Measurements from ENCODE around the gene VSIR. TPM values are rescaled to one million over a fixed set of nuclear protein-coding genes. Genes with fewer than 3 reads are reported as not detected.

VSIR gene
- total RNA-seq, 4 donors from 2014 or later, result 34.7 to 83.6 (median 61.6) TPM

DNA sequence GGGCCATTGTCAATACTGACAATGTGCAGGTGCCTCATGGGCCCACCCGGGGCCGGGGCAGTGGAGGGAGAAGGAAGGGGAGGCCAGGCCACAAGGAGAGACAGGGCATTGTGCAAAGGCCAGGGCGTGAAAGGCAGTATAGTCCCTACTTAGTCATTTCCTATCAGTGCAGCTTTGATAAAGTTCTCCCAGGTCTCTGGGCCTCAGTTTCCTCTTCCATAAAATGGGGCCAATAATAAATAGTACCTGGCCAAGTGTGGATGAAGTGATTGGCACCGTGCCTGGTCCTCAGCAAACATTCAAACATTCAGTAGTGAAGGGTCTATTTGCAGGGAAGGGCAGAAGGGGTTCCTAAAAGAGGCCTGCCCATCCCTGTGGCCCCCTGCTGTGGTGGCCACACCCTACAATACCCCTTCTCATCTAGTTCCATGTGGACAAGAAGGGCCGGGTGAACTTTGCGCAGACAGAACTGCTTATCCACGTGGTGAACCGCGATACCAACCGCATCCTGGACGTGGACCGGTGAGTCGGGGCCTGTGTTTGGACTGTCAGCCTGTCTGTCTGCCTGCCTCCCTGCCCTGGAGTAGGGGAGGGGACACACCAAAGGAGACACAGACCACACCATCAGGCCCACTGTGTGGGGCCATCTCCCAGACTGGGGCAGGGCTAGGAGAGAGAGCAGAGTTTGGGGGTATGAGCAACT, 36.9 kb upstream of the VSIR start:
- Histone ChIP-seq H3K4me1 (peaks cover 0 to 24% (median 4%) of the 10 kb centered on the region in 3 donors), H3K27me3 (no peaks in the 10 kb centered on the region), H3K4me3 (no peak overlapping the region), H3K9me3 (no peaks in the 10 kb centered on the region), H3K27ac (no peak overlapping the region), H3K36me3 (peaks cover 0 to 16% of the 10 kb centered on the region in 2 donors)
- no peak for ATAC-seq
- WGBS, 2 donors (ENCODE audit: low coverage in 1 of 2), result 73 to 88% methylated on average over 3 to 11 of the region's 13 CpGs
- TF ChIP-seq POLR2A (IDR thresholded peaks at IDR 0.05) (no peak), CTCF (IDR thresholded peaks at IDR 0.05) (no peak), POLR2AphosphoS5 (IDR thresholded peaks at IDR 0.05) (no peak), EP300 (IDR thresholded peaks at IDR 0.05) (no peak)

GRCh38 chr10:71809628-71810027, 36.3 kb upstream of the VSIR start:
- 89 to 93% methylated on average over 12 to 13 of the region's 25 CpGs for WGBS, 2 donors (ENCODE audit: low coverage in 1 of 2)
- no peaks in the 10 kb centered on the region for H3K27me3 ChIP-seq
- no peaks in the 10 kb centered on the region for H3K9me3 ChIP-seq
- no peak overlapping the region for H3K4me3 ChIP-seq
- no peak overlapping the region for H3K27ac ChIP-seq
- H3K36me3 ChIP-seq, result peaks cover 0 to 10% of the 10 kb centered on the region in 2 donors
- TF ChIP-seq POLR2A (IDR thresholded peaks at IDR 0.05) (no peak), POLR2AphosphoS5 (IDR thresholded peaks at IDR 0.05) (no peak), CTCF (IDR thresholded peaks at IDR 0.05) (no peak), EP300 (IDR thresholded peaks at IDR 0.05) (no peak)
- no peak for ATAC-seq
- peaks cover 0 to 24% (median 4%) of the 10 kb centered on the region in 3 donors for H3K4me1 ChIP-seq

DNA sequence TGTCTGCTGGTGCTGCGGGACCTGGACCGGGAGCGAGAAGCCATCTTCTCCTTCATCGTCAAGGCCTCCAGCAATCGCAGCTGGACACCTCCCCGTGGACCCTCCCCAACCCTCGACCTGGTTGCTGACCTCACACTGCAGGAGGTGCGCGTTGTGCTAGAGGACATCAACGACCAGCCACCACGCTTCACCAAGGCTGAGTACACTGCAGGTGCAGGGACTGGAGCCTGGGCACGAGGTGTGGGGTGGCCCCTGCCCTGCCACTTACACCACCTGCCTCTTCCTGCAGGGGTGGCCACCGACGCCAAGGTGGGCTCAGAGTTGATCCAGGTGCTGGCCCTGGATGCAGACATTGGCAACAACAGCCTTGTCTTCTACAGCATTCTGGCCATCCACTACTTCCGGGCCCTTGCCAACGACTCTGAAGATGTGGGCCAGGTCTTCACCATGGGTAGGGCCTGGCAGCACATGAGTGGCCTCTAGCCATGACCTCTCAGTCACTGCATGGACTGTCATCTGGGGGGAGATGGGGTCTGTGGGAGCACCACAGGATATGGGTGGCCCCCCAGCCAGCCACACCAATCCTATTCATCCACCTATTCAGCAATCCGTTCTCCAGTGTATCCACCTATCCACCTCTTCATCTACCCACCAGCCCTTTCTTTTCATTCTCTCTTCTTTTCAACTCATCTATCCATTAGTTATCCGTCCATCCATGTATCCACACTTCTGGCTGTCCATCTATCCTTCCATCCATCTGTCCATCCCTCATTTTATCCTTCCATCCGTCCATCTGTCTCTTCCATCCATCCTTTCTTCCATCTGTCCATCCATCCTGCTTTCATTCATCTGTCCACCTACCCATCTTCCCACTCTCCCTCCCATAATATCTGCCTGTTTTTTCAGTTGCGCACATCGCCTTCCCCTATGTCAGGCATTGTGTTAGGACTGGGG, 34.5 kb upstream of the VSIR start:
- TF ChIP-seq POLR2A (IDR thresholded peaks at IDR 0.05) (no peak), POLR2AphosphoS5 (IDR thresholded peaks at IDR 0.05) (no peak), EP300 (IDR thresholded peaks at IDR 0.05) (no peak), CTCF (IDR thresholded peaks at IDR 0.05) (no peak)
- Histone ChIP-seq H3K36me3 (peaks cover 0 to 1% of the 10 kb centered on the region in 2 donors), H3K4me3 (no peak overlapping the region), H3K27me3 (no peaks in the 10 kb centered on the region), H3K27ac (no peak overlapping the region), H3K9me3 (no peaks in the 10 kb centered on the region), H3K4me1 (peaks cover 0 to 20% (median 4%) of the 10 kb centered on the region in 3 donors)
- 86 to 94% methylated on average over 2 to 7 of the region's 21 CpGs for WGBS, 2 donors (ENCODE audit: low coverage in 1 of 2)
- no peak for ATAC-seq

GRCh38 chr10:71806704-71807556, 33.6 kb upstream of the VSIR start:
- Histone ChIP-seq H3K27me3 (no peaks in the 10 kb centered on the region), H3K9me3 (no peaks in the 10 kb centered on the region), H3K36me3 (no peaks in the 10 kb centered on the region), H3K27ac (no peak overlapping the region), H3K4me1 (peaks cover 0 to 11% (median 0%) of the 10 kb centered on the region in 3 donors), H3K4me3 (no peak overlapping the region)
- TF ChIP-seq EP300 (IDR thresholded peaks at IDR 0.05) (no peak), POLR2AphosphoS5 (IDR thresholded peaks at IDR 0.05) (no peak), CTCF (IDR thresholded peaks at IDR 0.05) (no peak), POLR2A (IDR thresholded peaks at IDR 0.05) (no peak)
- ATAC-seq, result no peak
- WGBS, 2 donors (ENCODE audit: low coverage in 1 of 2), result 75 to 95% methylated on average over 2 to 10 of the region's 23 CpGs
